MM.1S (cell line): ENCODE data around the gene CYP8B1.

ENCODE experiments used
- DNase-seq: peaks from one replicate; pipeline ENCODE4 v3.0.0-alpha.2; 2015
- H2AFZ ChIP-seq: fragments of 300-600 bp; sonication (generic); 2 replicates; pipeline ENCODE4 v1.6.0; 2016; ENCODE audit warnings: antibody characterized with exemption, low read length
- H3F3A ChIP-seq: fragments of 300-600 bp; sonication (generic); 2 replicates; pipeline ENCODE4 v1.6.1; 2016; ENCODE audit warnings: mild to moderate bottlenecking, antibody characterized with exemption, low read length, moderate library complexity, mixed read lengths; ENCODE audit not compliant: insufficient read depth
- H3K27ac ChIP-seq: fragments of 300-600 bp; sonication (generic); 2 replicates; pipeline ENCODE4 v1.5.1; 2016; ENCODE audit warnings: mild to moderate bottlenecking, low read length
- H3K27me3 ChIP-seq: fragments of 300-600 bp; sonication (generic); replicated peaks from 2 replicates; pipeline ENCODE4 v1.6.0; 2016; ENCODE audit warnings: low read length; ENCODE audit not compliant: insufficient read depth
- H3K36me3 ChIP-seq: fragments of 300-600 bp; sonication (generic); replicated peaks from 2 replicates; pipeline ENCODE4 v1.6.1; 2016; ENCODE audit warnings: mild to moderate bottlenecking, low read length, mixed read lengths; ENCODE audit not compliant: insufficient read depth
- H3K4me1 ChIP-seq: fragments of 300-600 bp; sonication (generic); 2 replicates; pipeline ENCODE4 v1.6.1; 2016; ENCODE audit warnings: low read length, mixed read lengths
- H3K4me2 ChIP-seq: fragments of 300-600 bp; sonication (generic); 2 replicates; pipeline ENCODE4 v1.6.0; 2016; ENCODE audit warnings: low read depth, low read length
- H3K4me3 ChIP-seq: fragments of 300-600 bp; sonication (generic); 2 replicates; pipeline ENCODE4 v1.5.1; 2016; ENCODE audit warnings: low read length, mixed read lengths
- H3K79me2 ChIP-seq: fragments of 300-600 bp; sonication (generic); 2 replicates; pipeline ENCODE4 v1.6.1; 2016; ENCODE audit warnings: mixed run types, low read length, mixed read lengths
- H3K9ac ChIP-seq: fragments of 300-600 bp; sonication (generic); 2 replicates; pipeline ENCODE4 v1.6.1; 2016; ENCODE audit warnings: low read length, mixed read lengths
- H3K9me2 ChIP-seq: fragments of 300-600 bp; sonication (generic); replicated peaks from 2 replicates; pipeline ENCODE4 v1.6.1; 2016; ENCODE audit warnings: mild to moderate bottlenecking, low read length, mixed read lengths; ENCODE audit not compliant: insufficient read depth
- H3K9me3 ChIP-seq: fragments of 300-600 bp; sonication (generic); replicated peaks from 2 replicates; pipeline ENCODE4 v1.6.1; 2016; ENCODE audit warnings: mild to moderate bottlenecking, low read length, mixed read lengths; ENCODE audit not compliant: insufficient read depth
- H4K20me1 ChIP-seq: fragments of 300-600 bp; sonication (generic); 2 replicates; pipeline ENCODE4 v1.6.1; 2016; ENCODE audit warnings: mild to moderate bottlenecking, low read length, moderate library complexity, mixed read lengths; ENCODE audit not compliant: insufficient read depth
- EZH2 ChIP-seq: fragments of 300-600 bp; sonication (generic); optimal IDR thresholded peaks from 2 replicates; pipeline ENCODE3; 2017; ENCODE audit warnings: low read depth, mild to moderate bottlenecking, antibody characterized with exemption, low read length, mixed read lengths
- EZH2phosphoT487 ChIP-seq: fragments of 300-600 bp; sonication (generic); IDR thresholded peaks from 2 replicates; pipeline ENCODE4 v1.6.1; 2018; ENCODE audit warnings: antibody characterized with exemption, low read length
- TF ChIP-seq, protein P1 (sequence below): fragments of 300-600 bp; sonication (generic); IDR thresholded peaks from 2 replicates; pipeline ENCODE4 v1.5.1; 2016; ENCODE audit warnings: antibody characterized with exemption, low read length, mixed read lengths

The CYP8B1 gene

DNA sequence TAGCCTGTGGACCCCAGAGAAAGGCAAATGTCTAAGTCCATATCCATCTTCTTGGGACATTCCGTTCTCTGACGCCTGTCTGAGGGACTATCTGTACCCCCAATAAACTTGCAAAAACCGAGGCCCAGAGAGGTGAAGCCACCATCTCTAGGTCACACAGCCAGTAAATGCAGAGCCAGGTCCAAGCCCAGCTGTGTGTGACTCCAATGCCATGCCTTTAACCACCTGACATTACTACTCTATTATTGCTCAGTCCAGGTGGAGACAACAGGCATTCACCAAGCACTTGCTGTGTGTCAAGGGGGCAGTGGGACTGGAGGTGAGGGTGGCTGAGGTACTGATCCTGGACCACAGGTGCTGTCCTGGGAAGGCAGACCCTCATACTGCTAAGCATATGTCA lies 25.4 kb downstream of the CYP8B1 start:
- H3K79me2 ChIP-seq: no peaks in the 10 kb centered on the region
- H3K27ac ChIP-seq: no peak overlapping the region
- H2AFZ ChIP-seq: no peak overlapping the region
- H3K27me3 ChIP-seq: no peaks in the 10 kb centered on the region
- no peak overlapping the region for H3K4me3 ChIP-seq
- H4K20me1 ChIP-seq: no peaks in the 10 kb centered on the region
- no peaks in the 10 kb centered on the region for H3K9me3 ChIP-seq
- H3K4me1 ChIP-seq: peaks cover 4% of the 10 kb centered on the region; the same call in 1 of the 2 replicates
- H3K9me2 ChIP-seq: no peaks in the 10 kb centered on the region
- H3K36me3 ChIP-seq: no peaks in the 10 kb centered on the region
- DNase-seq: no peak
- no peaks in the 10 kb centered on the region for H3F3A ChIP-seq
- TF ChIP-seq, protein P1, sequence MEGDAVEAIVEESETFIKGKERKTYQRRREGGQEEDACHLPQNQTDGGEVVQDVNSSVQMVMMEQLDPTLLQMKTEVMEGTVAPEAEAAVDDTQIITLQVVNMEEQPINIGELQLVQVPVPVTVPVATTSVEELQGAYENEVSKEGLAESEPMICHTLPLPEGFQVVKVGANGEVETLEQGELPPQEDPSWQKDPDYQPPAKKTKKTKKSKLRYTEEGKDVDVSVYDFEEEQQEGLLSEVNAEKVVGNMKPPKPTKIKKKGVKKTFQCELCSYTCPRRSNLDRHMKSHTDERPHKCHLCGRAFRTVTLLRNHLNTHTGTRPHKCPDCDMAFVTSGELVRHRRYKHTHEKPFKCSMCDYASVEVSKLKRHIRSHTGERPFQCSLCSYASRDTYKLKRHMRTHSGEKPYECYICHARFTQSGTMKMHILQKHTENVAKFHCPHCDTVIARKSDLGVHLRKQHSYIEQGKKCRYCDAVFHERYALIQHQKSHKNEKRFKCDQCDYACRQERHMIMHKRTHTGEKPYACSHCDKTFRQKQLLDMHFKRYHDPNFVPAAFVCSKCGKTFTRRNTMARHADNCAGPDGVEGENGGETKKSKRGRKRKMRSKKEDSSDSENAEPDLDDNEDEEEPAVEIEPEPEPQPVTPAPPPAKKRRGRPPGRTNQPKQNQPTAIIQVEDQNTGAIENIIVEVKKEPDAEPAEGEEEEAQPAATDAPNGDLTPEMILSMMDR: no peak
- no peak for TF ChIP-seq EZH2
- H3K9ac ChIP-seq: no peak overlapping the region
- no peak overlapping the region for H3K4me2 ChIP-seq

DNA sequence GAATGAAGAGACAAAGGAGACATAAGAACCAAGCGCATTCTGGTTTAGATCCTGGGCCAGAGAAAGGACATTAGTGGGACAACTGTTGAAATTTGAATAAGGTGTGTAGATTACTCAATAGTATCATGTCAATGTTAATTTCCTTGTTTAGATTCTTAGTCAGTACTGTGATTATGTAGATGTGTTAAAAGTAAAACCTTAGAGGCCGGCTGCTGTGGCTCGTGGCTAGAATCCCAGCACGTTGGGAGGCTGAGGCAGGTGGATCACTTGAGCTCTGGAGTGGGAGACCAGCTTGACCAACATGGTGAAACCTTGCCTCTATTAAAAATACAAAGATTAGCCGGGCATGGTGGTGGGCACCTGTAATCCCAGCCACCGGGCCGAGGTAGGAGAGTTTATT lies 26.7 kb downstream of the CYP8B1 start:
- no peaks in the 10 kb centered on the region for H3K79me2 ChIP-seq
- H3F3A ChIP-seq: no peaks in the 10 kb centered on the region
- peaks cover 4% of the 10 kb centered on the region; the same call in 1 of the 2 replicates for H3K4me1 ChIP-seq
- H3K9ac ChIP-seq: no peak overlapping the region
- H3K36me3 ChIP-seq: no peaks in the 10 kb centered on the region
- TF ChIP-seq, protein P1: no peak
- no peak for TF ChIP-seq EZH2
- no peak for TF ChIP-seq EZH2phosphoT487
- no peaks in the 10 kb centered on the region for H3K27me3 ChIP-seq
- no peak overlapping the region for H3K27ac ChIP-seq
- no peaks in the 10 kb centered on the region for H3K9me3 ChIP-seq
- DNase-seq: no peak
- H2AFZ ChIP-seq: no peak overlapping the region
- no peak overlapping the region for H3K4me3 ChIP-seq
- H4K20me1 ChIP-seq: no peaks in the 10 kb centered on the region
- H3K9me2 ChIP-seq: no peaks in the 10 kb centered on the region
- H3K4me2 ChIP-seq: no peak overlapping the region

DNA sequence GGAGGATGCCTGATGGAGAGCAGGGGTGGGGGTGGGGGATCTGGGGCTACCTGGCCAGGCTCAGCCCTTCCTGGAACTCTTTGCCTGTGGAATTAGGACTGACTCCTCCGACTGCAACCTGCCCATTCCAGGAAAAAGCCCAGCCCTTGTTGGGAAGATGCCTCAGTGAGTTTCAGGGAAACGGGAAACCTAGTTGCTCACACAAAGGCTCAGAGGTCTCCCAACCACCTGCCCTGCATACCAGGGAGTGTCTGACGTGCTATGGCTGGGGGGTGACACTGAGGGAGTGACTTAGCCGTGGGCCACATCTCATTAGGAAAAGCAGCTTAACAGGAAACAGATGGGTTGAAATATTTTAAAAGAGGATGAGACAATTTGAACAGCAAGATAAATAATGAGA lies 27.9 kb downstream of the CYP8B1 start:
- Histone ChIP-seq H3K79me2 (no peaks in the 10 kb centered on the region), H3K4me2 (no peak overlapping the region), H3K9me3 (no peaks in the 10 kb centered on the region), H4K20me1 (no peaks in the 10 kb centered on the region), H3K27ac (no peak overlapping the region), H3K4me1 (peaks cover 4% of the 10 kb centered on the region; the same call in 1 of the 2 replicates), H3K36me3 (no peaks in the 10 kb centered on the region), H3F3A (no peaks in the 10 kb centered on the region), H3K4me3 (no peak overlapping the region), H3K9me2 (no peaks in the 10 kb centered on the region), H3K9ac (no peak overlapping the region), H2AFZ (no peak overlapping the region; the same call in 1 of the 2 replicates), H3K27me3 (no peaks in the 10 kb centered on the region)
- TF ChIP-seq EZH2 (no peak), EZH2phosphoT487 (no peak)
- TF ChIP-seq, protein P1: no peak
- no peak for DNase-seq
